ENCODE measurements around the gene HOXC11.

HOXC11 gene

DNA sequence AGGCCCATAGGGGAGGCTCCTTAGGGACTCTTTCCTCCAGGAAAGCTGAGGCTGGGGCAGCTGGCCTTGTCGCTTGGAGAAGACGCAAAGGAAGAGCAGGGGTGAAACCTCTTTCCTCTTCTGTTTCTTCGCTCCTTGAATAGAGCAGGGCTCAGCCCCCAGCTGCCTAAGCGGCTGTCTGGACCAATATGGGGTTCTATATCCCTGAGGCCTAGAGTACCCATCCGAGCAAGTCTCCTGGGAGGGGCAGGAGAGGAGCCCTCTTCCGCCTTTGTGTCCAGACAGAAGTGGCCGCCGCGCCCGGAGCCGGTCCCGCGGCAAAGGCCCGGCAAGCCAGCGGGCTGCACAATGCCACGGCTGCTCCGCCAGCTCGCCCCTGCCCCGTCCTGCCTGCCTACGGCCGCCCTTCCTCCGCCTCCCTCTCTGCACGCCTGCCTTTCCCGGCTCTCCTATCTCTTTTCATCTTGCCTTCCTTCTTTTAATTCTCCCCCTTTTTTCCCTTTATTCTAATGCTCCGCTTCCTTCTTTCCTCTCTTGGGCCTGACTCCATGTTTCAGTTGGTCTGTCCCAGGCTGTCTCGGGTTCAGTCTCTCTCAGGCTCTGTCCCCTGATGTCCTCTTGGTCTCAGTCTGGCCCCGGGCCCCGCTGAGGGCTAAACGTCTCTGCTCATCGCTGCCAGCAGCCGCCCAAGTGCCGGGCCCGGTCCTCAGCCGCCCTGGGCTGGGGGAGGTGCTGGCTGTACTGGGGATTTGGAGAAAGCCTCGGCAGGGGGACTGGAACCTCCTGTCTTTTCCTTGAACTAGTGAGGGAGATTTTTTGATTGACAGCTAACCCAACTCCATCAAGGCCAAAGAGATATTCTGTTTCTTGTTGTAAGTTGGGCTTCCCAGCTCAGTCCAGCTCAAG lies 24.5 kb downstream of the HOXC11 start:
- DNase-seq: no peak
- H3K27ac Mint-ChIP-seq: no peak overlapping the region
- peaks cover 94% of the 10 kb centered on the region for H3K27me3 Mint-ChIP-seq
- no peak overlapping the region for H3K4me3 Mint-ChIP-seq
- ATAC-seq: no peak
- peaks cover 31% of the 10 kb centered on the region for H3K4me1 Mint-ChIP-seq
- H3K36me3 Mint-ChIP-seq (ENCODE audit: low read depth): peaks cover 2% of the 10 kb centered on the region
- no peaks in the 10 kb centered on the region for H3K9me3 Mint-ChIP-seq

- peaks cover 32% of the 10 kb centered on the region for H3K4me1 Mint-ChIP-seq
- no peak for ATAC-seq
- no peak overlapping the region for H3K4me3 Mint-ChIP-seq
- H3K36me3 Mint-ChIP-seq (ENCODE audit: low read depth): peaks cover 2% of the 10 kb centered on the region
- H3K9me3 Mint-ChIP-seq: no peaks in the 10 kb centered on the region
- H3K27me3 Mint-ChIP-seq: peaks cover 94% of the 10 kb centered on the region
- DNase-seq: no peak
- no peak overlapping the region for H3K27ac Mint-ChIP-seq
Observed at GRCh38 chr12:53998110-53998899, 25.4 kb downstream of the HOXC11 start.

GRCh38 chr12:53998900-53999236 lies 25.9 kb downstream of the HOXC11 start:
- H3K27ac Mint-ChIP-seq: no peak overlapping the region
- peaks cover 2% of the 10 kb centered on the region for H3K36me3 Mint-ChIP-seq (ENCODE audit: low read depth)
- peaks cover 94% of the 10 kb centered on the region for H3K27me3 Mint-ChIP-seq
- no peak overlapping the region for H3K4me3 Mint-ChIP-seq
- H3K9me3 Mint-ChIP-seq: no peaks in the 10 kb centered on the region
- H3K4me1 Mint-ChIP-seq: peaks cover 31% of the 10 kb centered on the region
- no peak for DNase-seq
- ATAC-seq: no peak

GRCh38 chr12:53999559-54000115 lies 26.7 kb downstream of the HOXC11 start:
- peaks cover 26% of the 10 kb centered on the region for H3K4me1 Mint-ChIP-seq
- H3K9me3 Mint-ChIP-seq: no peaks in the 10 kb centered on the region
- peaks cover 2% of the 10 kb centered on the region for H3K36me3 Mint-ChIP-seq (ENCODE audit: low read depth)
- H3K4me3 Mint-ChIP-seq: peak overlapping the region; percentile 46
- peaks cover 92% of the 10 kb centered on the region for H3K27me3 Mint-ChIP-seq
- ATAC-seq: no peak
- DNase-seq: no peak
- H3K27ac Mint-ChIP-seq: no peak overlapping the region

GRCh38 chr12:54000116-54001114 lies 27.5 kb downstream of the HOXC11 start, which contains the start of gene HOXC9:
TSS of gene HOXC9 (plus strand) at chr12:54000161. CDS start at chr12:54000189, 28 bp downstream.
- Mint-ChIP-seq H3K27ac (no peak within 1 kb of the TSS), H3K27me3 (peaks cover 93% of the 10 kb centered on the region), H3K4me3 (peak within 1 kb of the TSS; percentile 46), H3K36me3 (ENCODE audit: low read depth) (peaks cover 2% of the 10 kb centered on the region), H3K9me3 (no peaks in the 10 kb centered on the region), H3K4me1 (peaks cover 23% of the 10 kb centered on the region)
- ATAC-seq: no peak
- no peak for DNase-seq

DNA sequence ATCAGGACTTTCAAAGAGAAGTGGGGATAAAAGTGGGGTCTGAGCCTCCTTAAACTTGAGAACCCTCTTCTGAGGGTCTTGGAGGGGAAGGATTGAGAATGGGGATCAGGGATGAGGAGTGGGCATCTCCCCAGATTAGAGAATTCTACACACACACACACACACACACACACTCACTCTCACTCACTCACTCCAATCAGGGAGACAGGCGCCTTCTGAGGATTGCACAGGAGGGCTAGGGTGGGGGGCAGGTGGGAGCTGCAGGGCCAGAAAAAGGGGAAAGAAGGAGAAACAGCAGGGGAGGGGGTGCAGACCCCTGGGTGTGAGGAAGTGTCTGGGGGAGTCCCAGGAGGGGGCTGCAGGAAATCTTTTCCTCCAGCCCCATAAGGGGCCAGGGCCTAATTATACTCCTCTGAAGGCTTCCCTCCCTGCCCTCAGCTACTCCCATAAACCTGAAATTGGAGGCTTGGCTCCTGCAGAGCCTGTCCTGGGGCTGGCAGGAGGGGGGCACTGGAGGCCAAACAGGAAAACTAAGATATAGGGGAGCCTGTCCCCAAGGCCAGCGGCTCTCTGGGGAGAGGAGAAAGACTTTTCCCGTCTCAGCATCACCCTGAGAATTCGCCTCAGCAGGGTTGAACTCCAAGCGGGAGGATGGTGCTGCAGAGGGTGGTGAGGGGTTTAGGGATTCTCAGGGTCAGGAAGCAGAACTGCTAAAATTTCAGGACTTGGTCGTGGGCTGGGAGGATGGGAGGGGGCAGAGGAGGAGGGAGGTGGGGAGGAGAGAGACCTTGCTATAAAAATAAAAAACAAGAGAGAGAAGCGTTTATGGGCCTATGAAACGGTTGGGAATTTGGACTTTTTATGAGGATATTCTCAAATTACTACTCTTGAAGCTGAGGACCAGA lies 28.6 kb downstream of the HOXC11 start:
- ATAC-seq (no peak), DNase-seq (no peak)
- Mint-ChIP-seq H3K27ac (no peak overlapping the region), H3K4me1 (peaks cover 23% of the 10 kb centered on the region), H3K27me3 (peaks cover 95% of the 10 kb centered on the region), H3K4me3 (no peak overlapping the region), H3K9me3 (no peaks in the 10 kb centered on the region), H3K36me3 (ENCODE audit: low read depth) (peaks cover 2% of the 10 kb centered on the region)

DNA sequence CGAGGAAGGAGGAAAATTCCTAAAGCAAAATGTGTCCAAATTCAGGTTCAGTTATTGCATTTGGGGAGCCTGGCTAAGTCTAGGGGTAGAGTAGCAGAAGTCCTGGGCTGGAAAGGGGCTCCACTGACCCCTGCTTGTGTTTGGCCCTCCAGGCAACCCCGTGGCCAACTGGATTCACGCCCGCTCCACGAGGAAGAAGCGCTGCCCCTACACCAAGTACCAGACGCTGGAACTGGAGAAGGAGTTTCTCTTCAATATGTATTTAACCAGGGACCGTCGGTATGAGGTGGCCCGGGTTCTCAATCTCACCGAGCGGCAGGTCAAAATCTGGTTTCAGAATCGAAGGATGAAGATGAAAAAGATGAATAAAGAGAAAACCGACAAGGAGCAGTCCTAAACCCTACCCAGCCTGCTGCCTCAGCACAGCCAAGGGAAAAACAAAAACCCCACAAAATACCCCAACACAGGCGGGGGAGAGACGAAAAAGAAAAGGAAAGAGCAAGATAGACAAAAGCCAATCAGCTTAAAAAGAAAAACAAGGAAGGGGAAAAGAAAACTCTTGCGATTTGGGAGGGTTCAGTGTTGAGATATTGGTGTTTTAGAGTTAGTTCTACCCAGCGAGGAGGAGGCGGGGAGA lies 29.5 kb downstream of the HOXC11 start:
- peaks cover 2% of the 10 kb centered on the region for H3K36me3 Mint-ChIP-seq (ENCODE audit: low read depth)
- H3K9me3 Mint-ChIP-seq: no peaks in the 10 kb centered on the region
- H3K27me3 Mint-ChIP-seq: peaks cover 95% of the 10 kb centered on the region
- no peak overlapping the region for H3K27ac Mint-ChIP-seq
- DNase-seq (no peak), ATAC-seq (no peak)
- peaks cover 22% of the 10 kb centered on the region for H3K4me1 Mint-ChIP-seq
- no peak overlapping the region for H3K4me3 Mint-ChIP-seq

DNA sequence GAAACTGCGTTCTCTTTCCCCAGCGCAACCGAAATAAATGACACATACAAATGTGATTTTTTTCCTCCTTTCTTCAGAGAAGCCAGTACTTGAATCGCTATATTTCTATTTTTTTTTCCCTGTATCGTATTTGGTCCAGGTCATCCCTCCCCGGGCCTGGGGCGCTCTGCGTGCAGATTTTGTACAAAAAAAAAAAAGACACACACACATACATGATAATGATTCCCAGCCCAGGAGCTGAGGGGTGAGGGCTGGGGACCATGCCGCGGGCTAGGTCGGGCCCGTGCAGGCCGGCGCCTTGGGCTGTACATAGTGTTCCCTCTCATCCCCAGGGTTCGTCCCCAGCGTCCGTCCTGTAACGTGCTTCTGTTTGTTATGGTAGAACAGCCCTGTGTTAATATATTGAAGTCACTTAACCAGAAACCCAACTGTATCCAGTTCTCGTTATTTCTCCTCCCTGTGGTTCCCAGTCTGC lies 30.0 kb downstream of the HOXC11 start:
- peaks cover 95% of the 10 kb centered on the region for H3K27me3 Mint-ChIP-seq
- H3K9me3 Mint-ChIP-seq: no peaks in the 10 kb centered on the region
- no peak for DNase-seq
- no peaks in the 10 kb centered on the region for H3K36me3 Mint-ChIP-seq (ENCODE audit: low read depth)
- peaks cover 18% of the 10 kb centered on the region for H3K4me1 Mint-ChIP-seq
- H3K4me3 Mint-ChIP-seq: no peak overlapping the region
- H3K27ac Mint-ChIP-seq: no peak overlapping the region
- no peak for ATAC-seq

DNA sequence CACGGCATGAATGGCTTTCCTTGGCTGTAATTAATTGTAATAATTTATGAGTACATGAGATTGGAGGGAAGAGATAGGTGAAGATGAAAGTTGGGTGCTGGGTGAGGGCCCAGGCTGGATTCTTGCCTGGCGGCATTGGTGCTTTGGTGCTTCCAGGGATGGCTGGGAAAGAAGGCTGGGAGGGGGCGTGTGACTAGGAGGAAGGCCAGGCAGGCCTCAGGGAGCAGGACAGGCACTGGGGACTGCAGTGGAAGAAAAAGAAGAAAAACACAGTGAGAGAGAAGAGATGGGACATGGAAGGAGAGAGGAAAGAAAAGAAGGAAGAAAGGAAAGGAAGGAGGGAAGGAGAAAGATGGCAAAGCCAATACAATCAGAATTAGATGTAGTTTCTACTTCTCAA lies 30.7 kb downstream of the HOXC11 start:
- no peak overlapping the region for H3K27ac Mint-ChIP-seq
- no peak for DNase-seq
- peaks cover 18% of the 10 kb centered on the region for H3K4me1 Mint-ChIP-seq
- H3K4me3 Mint-ChIP-seq: no peak overlapping the region
- ATAC-seq: no peak
- no peaks in the 10 kb centered on the region for H3K9me3 Mint-ChIP-seq
- no peaks in the 10 kb centered on the region for H3K36me3 Mint-ChIP-seq (ENCODE audit: low read depth)
- peaks cover 94% of the 10 kb centered on the region for H3K27me3 Mint-ChIP-seq

- DNase-seq (no peak), ATAC-seq (no peak)
- Mint-ChIP-seq H3K4me1 (peaks cover 20% of the 10 kb centered on the region), H3K36me3 (ENCODE audit: low read depth) (no peaks in the 10 kb centered on the region), H3K27me3 (peaks cover 92% of the 10 kb centered on the region), H3K27ac (no peak overlapping the region), H3K9me3 (no peaks in the 10 kb centered on the region), H3K4me3 (no peak overlapping the region)
Observed at GRCh38 chr12:54004063-54004840, 31.3 kb downstream of the HOXC11 start.

DNA sequence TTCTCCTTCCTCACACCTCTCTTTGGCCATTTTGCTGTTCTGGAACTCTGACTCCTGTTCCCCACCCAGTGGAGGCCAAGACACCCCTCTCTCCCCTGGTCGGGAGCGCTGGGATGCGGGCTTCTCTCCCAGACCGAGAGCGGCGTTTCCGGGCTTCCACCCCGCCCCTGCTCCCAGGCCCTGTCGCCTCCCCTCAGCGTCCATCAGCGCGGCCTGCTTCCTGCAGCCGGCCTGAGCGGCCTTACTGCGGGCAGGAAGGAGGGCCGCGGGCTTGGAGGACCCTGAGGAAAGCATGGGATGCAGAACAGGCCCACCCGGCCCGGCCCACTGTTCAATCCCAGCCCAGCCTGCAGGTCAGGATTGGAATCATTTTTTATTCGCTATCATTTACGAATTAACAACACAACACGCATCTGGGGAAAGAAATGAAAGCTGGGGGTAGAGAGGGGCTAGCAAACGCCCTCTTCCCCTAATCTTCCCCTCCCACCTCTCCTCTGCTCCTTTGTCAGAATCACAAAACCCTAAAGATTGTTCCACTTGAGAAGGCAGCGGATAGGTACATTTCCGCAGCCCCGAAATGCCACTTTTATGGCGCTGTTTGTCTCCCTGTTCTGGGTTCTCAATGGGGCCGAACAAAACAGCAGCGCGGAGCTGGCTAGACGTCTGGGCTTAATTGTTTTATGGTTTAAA lies 32.1 kb downstream of the HOXC11 start:
- Mint-ChIP-seq H3K4me1 (peaks cover 25% of the 10 kb centered on the region), H3K27me3 (peaks cover 93% of the 10 kb centered on the region), H3K27ac (no peak overlapping the region), H3K4me3 (no peak overlapping the region), H3K36me3 (ENCODE audit: low read depth) (no peaks in the 10 kb centered on the region), H3K9me3 (no peaks in the 10 kb centered on the region)
- no peak for ATAC-seq
- no peak for DNase-seq

GRCh38 chr12:54005531-54005852 lies 32.6 kb downstream of the HOXC11 start:
- ATAC-seq: no peak
- no peak overlapping the region for H3K4me3 Mint-ChIP-seq
- DNase-seq: no peak

More at GRCh38 chr12:54005531-54005852, 32.6 kb downstream of the HOXC11 start:
- Mint-ChIP-seq H3K36me3 (ENCODE audit: low read depth) (no peaks in the 10 kb centered on the region), H3K27me3 (peaks cover 94% of the 10 kb centered on the region), H3K9me3 (no peaks in the 10 kb centered on the region), H3K4me1 (peaks cover 26% of the 10 kb centered on the region), H3K27ac (no peak overlapping the region)

All from activated naive CD8-positive, alpha-beta T cell treated with anti-CD3 and anti-CD28 coated beads, Interleukin-2, amount 50 U/mL, for 24 hours (primary cell).